ENCODE data around the gene SLC22A25.
"Not testable (repeated sequence)": the region's sequence is repeated elsewhere in the genome, so short reads cannot be mapped to it uniquely, and the experiment has no call there.

The SLC22A25 gene

DNA sequence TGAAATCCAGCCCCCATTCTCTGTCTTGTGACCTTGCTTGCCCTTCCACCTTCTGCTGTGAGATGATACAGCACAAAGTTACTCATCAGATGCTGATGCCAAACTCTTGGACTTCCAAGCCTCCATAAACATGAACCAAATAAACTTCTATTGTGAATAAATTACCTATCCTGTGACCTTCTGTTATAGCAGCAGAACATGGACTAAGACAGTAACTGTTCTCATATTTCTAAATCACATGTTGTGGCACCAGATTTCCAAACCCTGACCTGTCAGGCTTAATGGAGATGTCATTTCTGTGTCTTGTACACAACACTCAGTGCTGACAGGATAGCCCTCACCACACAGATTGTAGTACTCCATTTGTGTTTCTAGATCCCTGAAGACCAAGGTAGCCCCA is 6.0 kb downstream of the SLC22A25 start:
- no peaks in the 10 kb centered on the region for H3K27me3 Mint-ChIP-seq (ENCODE audit: low read depth)
- TF ChIP-seq, protein P1, sequence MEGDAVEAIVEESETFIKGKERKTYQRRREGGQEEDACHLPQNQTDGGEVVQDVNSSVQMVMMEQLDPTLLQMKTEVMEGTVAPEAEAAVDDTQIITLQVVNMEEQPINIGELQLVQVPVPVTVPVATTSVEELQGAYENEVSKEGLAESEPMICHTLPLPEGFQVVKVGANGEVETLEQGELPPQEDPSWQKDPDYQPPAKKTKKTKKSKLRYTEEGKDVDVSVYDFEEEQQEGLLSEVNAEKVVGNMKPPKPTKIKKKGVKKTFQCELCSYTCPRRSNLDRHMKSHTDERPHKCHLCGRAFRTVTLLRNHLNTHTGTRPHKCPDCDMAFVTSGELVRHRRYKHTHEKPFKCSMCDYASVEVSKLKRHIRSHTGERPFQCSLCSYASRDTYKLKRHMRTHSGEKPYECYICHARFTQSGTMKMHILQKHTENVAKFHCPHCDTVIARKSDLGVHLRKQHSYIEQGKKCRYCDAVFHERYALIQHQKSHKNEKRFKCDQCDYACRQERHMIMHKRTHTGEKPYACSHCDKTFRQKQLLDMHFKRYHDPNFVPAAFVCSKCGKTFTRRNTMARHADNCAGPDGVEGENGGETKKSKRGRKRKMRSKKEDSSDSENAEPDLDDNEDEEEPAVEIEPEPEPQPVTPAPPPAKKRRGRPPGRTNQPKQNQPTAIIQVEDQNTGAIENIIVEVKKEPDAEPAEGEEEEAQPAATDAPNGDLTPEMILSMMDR (IDR thresholded peaks at IDR 0.05; ENCODE audit: unreplicated experiment in 3 of 3) = no peak
- no peaks in the 10 kb centered on the region for H3K4me1 Mint-ChIP-seq
- H3K36me3 Mint-ChIP-seq (ENCODE audit: low read depth) = peaks cover 4% of the 10 kb centered on the region
- H3K9me3 Mint-ChIP-seq = peaks cover 23% of the 10 kb centered on the region
- H3K27ac Mint-ChIP-seq = no peak overlapping the region
- H3K4me3 Mint-ChIP-seq = no peak overlapping the region

DNA sequence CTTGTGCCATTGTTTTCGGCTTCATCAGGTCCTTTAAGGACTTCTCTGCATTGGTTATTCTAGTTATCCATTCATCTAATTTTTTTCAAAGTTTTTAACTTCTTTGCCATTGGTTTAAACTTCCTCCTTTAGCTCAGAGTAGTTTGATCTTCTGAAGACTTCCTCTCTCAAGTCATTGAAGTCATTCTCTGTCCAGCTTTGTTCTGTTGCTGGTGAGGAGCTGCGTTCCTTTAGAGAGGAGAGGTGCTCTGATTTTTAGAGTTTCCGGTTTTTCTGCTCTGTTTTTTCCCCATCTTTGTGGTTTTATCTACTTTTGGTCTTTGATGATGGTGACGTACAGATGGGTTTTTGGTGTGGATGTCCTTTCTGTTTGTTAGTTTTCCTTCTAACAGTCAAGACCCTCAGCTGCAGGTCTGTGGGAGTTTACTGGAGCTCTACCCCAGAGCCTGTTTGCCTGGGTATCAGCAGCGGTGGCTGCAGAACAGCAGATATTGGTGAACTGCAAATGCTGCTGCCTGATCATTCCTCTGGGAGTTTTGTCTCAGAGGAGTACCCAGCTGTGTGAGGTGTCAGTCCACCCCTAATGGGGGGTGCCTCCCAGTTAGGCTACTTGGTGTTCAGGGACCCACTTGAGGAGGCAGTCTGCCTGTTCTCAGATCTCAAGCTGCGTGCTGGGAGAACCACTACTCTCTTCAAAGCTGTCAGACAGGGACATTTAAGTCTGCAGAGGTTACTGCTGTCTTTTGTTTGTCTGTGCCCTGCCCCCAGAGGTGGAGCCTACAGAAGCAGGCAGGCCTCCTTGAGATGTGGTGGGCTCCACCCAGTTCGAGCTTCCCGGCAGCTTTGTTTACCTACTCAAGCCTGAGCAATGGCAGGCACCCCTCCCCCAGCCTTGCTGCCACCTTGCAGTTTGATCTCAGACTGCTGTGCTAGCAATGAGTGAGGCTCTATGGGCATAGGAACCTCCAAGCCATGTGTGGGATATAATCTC is 7.6 kb downstream of the SLC22A25 start:
- peaks cover 28% of the 10 kb centered on the region for H3K9me3 Mint-ChIP-seq
- H3K27me3 Mint-ChIP-seq (ENCODE audit: low read depth); H3K4me3 Mint-ChIP-seq; H3K4me1 Mint-ChIP-seq; H3K27ac Mint-ChIP-seq; H3K36me3 Mint-ChIP-seq (ENCODE audit: low read depth): not testable (repeated sequence)

DNA sequence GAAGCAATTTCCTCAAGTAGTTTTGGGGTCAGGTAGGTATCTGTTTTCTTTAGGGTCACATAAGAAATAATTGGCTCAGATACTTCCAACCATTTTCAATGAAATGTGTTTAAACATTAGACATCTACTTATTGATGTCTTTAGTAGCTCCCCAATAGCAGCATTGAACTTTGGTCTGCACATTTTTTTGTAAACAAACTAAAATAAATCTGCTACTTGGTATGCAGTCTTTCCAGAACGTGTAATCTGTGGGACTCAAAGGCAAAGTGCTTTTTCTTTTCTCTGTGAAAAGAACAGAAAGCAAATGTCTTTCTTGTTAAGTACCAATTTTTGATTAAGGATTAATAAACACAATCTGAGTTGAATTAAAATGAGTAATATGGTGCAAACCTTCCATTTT is 13.6 kb downstream of the SLC22A25 start:
- Mint-ChIP-seq H3K27me3 (ENCODE audit: low read depth) (peaks cover 8% of the 10 kb centered on the region), H3K27ac (no peak overlapping the region), H3K4me3 (no peak overlapping the region), H3K4me1 (no peaks in the 10 kb centered on the region), H3K36me3 (ENCODE audit: low read depth) (no peaks in the 10 kb centered on the region), H3K9me3 (peaks cover 14% of the 10 kb centered on the region)
- TF ChIP-seq, protein P1 (IDR thresholded peaks at IDR 0.05; ENCODE audit: unreplicated experiment in 3 of 3) = no peak

DNA sequence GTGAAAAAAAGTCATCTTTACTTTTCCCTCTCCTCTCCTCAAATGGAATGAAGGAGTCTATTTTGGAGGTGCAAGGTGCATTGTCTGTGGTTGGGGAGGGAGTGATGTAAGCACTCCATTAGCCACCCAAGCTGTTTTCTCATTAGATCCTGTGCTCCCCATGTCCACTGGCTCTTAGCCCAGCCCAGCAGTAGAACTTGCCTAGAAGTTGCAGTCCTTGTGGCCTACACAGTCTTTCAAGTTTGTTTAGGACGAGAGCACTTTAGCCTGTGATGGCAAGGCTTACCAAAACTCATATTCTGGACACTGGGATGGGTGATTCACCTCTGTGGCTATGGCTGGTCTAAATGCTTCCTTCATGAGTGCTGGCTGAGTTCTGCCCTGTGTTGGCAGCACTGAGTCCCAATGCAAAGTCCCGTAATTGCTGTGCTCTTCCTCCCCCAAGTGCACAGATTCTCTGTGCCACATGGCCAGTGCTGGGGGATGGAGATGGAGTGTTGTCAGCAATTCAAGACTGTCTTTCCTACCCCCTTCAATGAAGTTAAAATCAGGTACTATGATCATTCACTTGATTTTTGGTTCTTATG is 15.8 kb downstream of the SLC22A25 start:
- Mint-ChIP-seq H3K9me3 (peaks cover 7% of the 10 kb centered on the region), H3K4me3 (no peak overlapping the region), H3K36me3 (ENCODE audit: low read depth) (no peaks in the 10 kb centered on the region), H3K27ac (no peak overlapping the region), H3K4me1 (no peaks in the 10 kb centered on the region), H3K27me3 (ENCODE audit: low read depth) (peaks cover 11% of the 10 kb centered on the region)
- TF ChIP-seq, protein P1 (IDR thresholded peaks at IDR 0.05; ENCODE audit: unreplicated experiment in 3 of 3) = no peak

DNA sequence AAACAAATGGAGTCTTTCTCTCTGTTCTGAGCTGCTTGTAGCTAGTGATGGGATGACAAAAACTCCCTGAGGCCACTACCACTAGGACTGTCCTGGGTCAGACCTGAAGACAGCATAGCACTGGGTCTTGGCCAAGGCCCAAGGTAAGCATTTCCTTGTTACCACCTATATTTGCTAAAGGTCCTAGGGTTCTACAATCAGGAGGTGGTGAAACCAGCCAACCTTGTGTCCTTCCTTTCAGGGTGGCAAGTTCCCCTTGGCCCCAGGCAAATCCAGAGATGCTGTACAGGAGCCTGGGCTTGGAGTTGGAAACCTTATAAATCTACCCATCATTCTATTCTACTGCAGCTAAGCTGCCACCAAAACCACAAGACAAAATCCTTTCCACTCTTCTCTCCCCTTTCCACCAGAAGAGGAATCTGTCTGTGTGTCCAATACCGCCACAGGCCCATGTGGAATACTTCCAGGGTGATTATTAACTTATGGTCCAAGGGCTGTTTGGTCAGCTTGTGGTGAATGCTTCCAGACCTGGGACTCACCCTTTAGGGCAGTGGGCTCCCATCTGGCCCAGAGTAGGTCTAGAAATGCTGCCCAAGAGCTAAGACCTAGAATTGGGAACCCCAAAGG is 16.8 kb downstream of the SLC22A25 start:
- H3K36me3 Mint-ChIP-seq (ENCODE audit: low read depth) = no peaks in the 10 kb centered on the region
- no peak overlapping the region for H3K4me3 Mint-ChIP-seq
- peaks cover 17% of the 10 kb centered on the region for H3K27me3 Mint-ChIP-seq (ENCODE audit: low read depth)
- TF ChIP-seq, protein P1 (IDR thresholded peaks at IDR 0.05; ENCODE audit: unreplicated experiment in 3 of 3) = no peak
- peaks cover 2% of the 10 kb centered on the region for H3K9me3 Mint-ChIP-seq
- H3K27ac Mint-ChIP-seq = no peak overlapping the region
- H3K4me1 Mint-ChIP-seq = no peaks in the 10 kb centered on the region

DNA sequence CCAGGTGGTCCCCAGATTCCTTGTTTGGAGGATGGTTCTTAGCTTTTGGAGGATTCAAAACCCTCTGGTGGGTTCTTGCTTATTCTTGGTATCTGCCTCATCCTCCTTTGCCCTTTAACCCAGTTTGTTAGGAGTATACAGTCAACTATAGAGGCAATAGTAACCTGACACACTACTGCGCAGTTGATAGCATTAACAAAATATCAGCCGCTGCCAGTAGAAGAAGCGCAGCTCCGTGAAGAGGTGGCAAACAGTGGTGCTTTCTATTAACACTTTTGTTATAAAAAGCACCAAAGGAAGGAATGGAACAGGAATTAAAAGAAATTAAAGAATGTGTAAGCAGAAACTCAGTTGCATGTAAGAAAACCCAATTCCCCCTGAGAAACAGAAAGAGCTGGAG is 29.3 kb downstream of the SLC22A25 start:
- Mint-ChIP-seq H3K9me3 (peaks cover 2% of the 10 kb centered on the region), H3K4me1 (peaks cover 10% of the 10 kb centered on the region)

More for the DNA sequence above, 29.3 kb downstream of the SLC22A25 start:
- Mint-ChIP-seq H3K27ac (peak overlapping the region in 2 of 3 experiments; percentile 11 to 55), H3K36me3 (ENCODE audit: low read depth) (no peaks in the 10 kb centered on the region), H3K27me3 (ENCODE audit: low read depth) (peaks cover 21% of the 10 kb centered on the region), H3K4me3 (no peak overlapping the region)
- TF ChIP-seq, protein P1 (IDR thresholded peaks at IDR 0.05; ENCODE audit: unreplicated experiment in 3 of 3) = no peak

All from nephron (organoid).